Keratinocyte (primary cell): ENCODE results near the gene CELA1. TPM values are rescaled to one million over a fixed set of nuclear protein-coding genes. Genes with fewer than 3 reads are reported as not detected.

Experiments
- DNase-seq: peaks from one replicate; pipeline ENCODE4 v3.0.0-alpha.2; 2011; ENCODE audit warnings: low read depth, missing footprints, low spot score
- FAIRE-seq: peaks from 2 replicates; lab custom pipeline; 2011; peaks lifted over from hg19 to GRCh38; lab: Jason Lieb, UNC
- H2AFZ ChIP-seq: 2 replicates; pipeline ENCODE4 v1.6.0; 2012; ENCODE audit warnings: low read length, control low read depth, inconsistent platforms; ENCODE audit not compliant: control insufficient read depth
- H3K27ac ChIP-seq: 2 replicates; pipeline ENCODE4 v1.5.1; 2011; ENCODE audit warnings: low read length; ENCODE audit not compliant: control insufficient read depth, insufficient read depth
- H3K27me3 ChIP-seq: 3 replicates; pipeline ENCODE4 v1.6.0; 2011; ENCODE audit warnings: low read length; ENCODE audit not compliant: control insufficient read depth, insufficient read depth; ENCODE audit errors: extremely low read depth
- H3K36me3 ChIP-seq, 2 experiments: 2 replicates in 1 of 2; 3 replicates in 1 of 2; pipeline ENCODE4 v1.5.1; 2011; ENCODE audit warnings: low read length in 2 of 2, mild to moderate bottlenecking in 1 of 2; ENCODE audit not compliant: control insufficient read depth in 2 of 2, insufficient read depth in 2 of 2; ENCODE audit errors: extremely low read depth in 1 of 2
- H3K4me1 ChIP-seq: 3 replicates; pipeline ENCODE4 v1.5.1; 2011; ENCODE audit warnings: low read length; ENCODE audit not compliant: control insufficient read depth, insufficient read depth; ENCODE audit errors: extremely low read depth
- H3K4me2 ChIP-seq: 3 replicates; pipeline ENCODE4 v1.6.0; 2011; ENCODE audit warnings: low read depth, low read length; ENCODE audit not compliant: control insufficient read depth, insufficient read depth; ENCODE audit errors: extremely low read depth
- H3K4me3 ChIP-seq, 3 experiments: fragments of 200-600 bp in 1 of 3; sonication (generic) in 1 of 3; 2 replicates in 2 of 3; 3 replicates in 1 of 3; pipeline ENCODE4 v1.5.1; 2011 to 2016; ENCODE audit warnings: low read length in 3 of 3, mild to moderate bottlenecking in 3 of 3, control low read depth in 2 of 3, inconsistent platforms in 1 of 3, low read depth in 1 of 3, mixed read lengths in 1 of 3, mixed run types in 1 of 3, moderate library complexity in 1 of 3; ENCODE audit not compliant: control insufficient read depth in 2 of 3, insufficient read depth in 2 of 3; ENCODE audit errors: extremely low read depth in 1 of 3
- H3K79me2 ChIP-seq: 2 replicates; pipeline ENCODE4 v1.6.0; 2012; ENCODE audit warnings: low read length; ENCODE audit not compliant: control insufficient read depth, insufficient read depth
- H3K9ac ChIP-seq: 3 replicates; pipeline ENCODE4 v1.6.0; 2011; ENCODE audit warnings: low read length; ENCODE audit not compliant: control insufficient read depth, insufficient read depth; ENCODE audit errors: extremely low read depth
- H3K9me1 ChIP-seq: 3 replicates; pipeline ENCODE4 v1.6.0; 2011; ENCODE audit warnings: low read length; ENCODE audit not compliant: control insufficient read depth, insufficient read depth; ENCODE audit errors: extremely low read depth
- H3K9me3 ChIP-seq: 2 replicates; pipeline ENCODE4 v1.5.1; 2012; ENCODE audit warnings: low read depth, low read length; ENCODE audit not compliant: control insufficient read depth
- H4K20me1 ChIP-seq: 3 replicates; pipeline ENCODE4 v1.6.0; 2011; ENCODE audit warnings: low read length; ENCODE audit not compliant: control insufficient read depth, insufficient read depth; ENCODE audit errors: extremely low read depth
- CTCF ChIP-seq, 3 experiments: IDR thresholded peaks in 1 of 3; conservative IDR thresholded peaks in 1 of 3; optimal IDR thresholded peaks in 1 of 3; 2 replicates in 2 of 3; 3 replicates in 1 of 3; pipeline versions ENCODE3 to v1.5.1; 2011; ENCODE audit warnings: low read length in 3 of 3, mild to moderate bottlenecking in 3 of 3, moderate library complexity in 2 of 3, control low read depth in 1 of 3, inconsistent platforms in 1 of 3; ENCODE audit not compliant: insufficient read depth in 2 of 3; ENCODE audit errors: extremely low read depth in 1 of 3
- EZH2 ChIP-seq: IDR thresholded peaks from one replicate; pipeline ENCODE4 v1.6.1; 2012; ENCODE audit warnings: inconsistent platforms, mild to moderate bottlenecking, low read length, moderate library complexity
- dilution Hi-C: fragments of 300-500 bp; cut with MboI; formaldehyde crosslinking; loops from one replicate; pipeline ENCODE4 v1.7.0; 2020; ENCODE audit warnings: low sequenced_read_pairs; ENCODE audit not compliant: extremely low pct_ligation_motif_present
- polyA plus RNA-seq, 5 experiments: library from polyadenylated mRNA; depleted of rRNA in 3 of 5; stranded (reverse) in 3 of 5; stranded (forward) in 1 of 5; unstranded in 1 of 5; fragments of >200 nt; gene quantifications; 1 replicate in 1 of 5; 2 replicates in 3 of 5; 3 replicates in 1 of 5; pipeline versions ENCODE4 v1.2.1 to v1.2.3, GENCODE V29; 2011 to 2012; ENCODE audit warnings: missing spikeins in 2 of 5, low read depth in 1 of 5, low replicate concordance in 1 of 5

The CELA1 gene
- polyA plus RNA-seq, 1 donor (not counting 4 experiments of a cell fraction or from before 2014, with no cell fraction given), result not detected

- Histone ChIP-seq H3K79me2 (no peaks in the 10 kb centered on the region), H3K4me3 (no peak overlapping the region), H3K9me3 (no peaks in the 10 kb centered on the region), H3K36me3 (no peaks in the 10 kb centered on the region), H4K20me1 (no peaks in the 10 kb centered on the region), H3K27me3 (no peaks in the 10 kb centered on the region), H3K9ac (no peak overlapping the region), H2AFZ (no peak overlapping the region), H3K27ac (no peak overlapping the region), H3K9me1 (no peaks in the 10 kb centered on the region), H3K4me2 (no peak overlapping the region), H3K4me1 (peaks cover 16% of the 10 kb centered on the region)
- dilution Hi-C loops, result no loop called here
- DNase-seq, result no peak
- TF ChIP-seq CTCF (optimal IDR thresholded peaks at IDR 0.05 in 1 of 3, IDR thresholded peaks at IDR 0.05 in 1 of 3, conservative IDR thresholded peaks at IDR 0.05 in 1 of 3; ENCODE audit: extremely low read depth in 1 of 3, insufficient read depth in 2 of 3, low read length in 3 of 3), result no peak
- no peak for TF ChIP-seq EZH2
- FAIRE-seq, result no peak
Measured at GRCh38 chr12:51285843-51286242, 60.6 kb downstream of the CELA1 start.

- no peaks in the 10 kb centered on the region for H4K20me1 ChIP-seq
- no peaks in the 10 kb centered on the region for H3K36me3 ChIP-seq
- peak; percentile 85 for FAIRE-seq
- dilution Hi-C loops, result no loop called here
- no peaks in the 10 kb centered on the region for H3K27me3 ChIP-seq
- no peak for DNase-seq
- peak overlapping the region; percentile 46 for H3K9ac ChIP-seq
- H3K9me3 ChIP-seq, result no peaks in the 10 kb centered on the region
- H2AFZ ChIP-seq, result peak overlapping the region; percentile 76
- TF ChIP-seq EZH2, result no peak
- no peak for TF ChIP-seq CTCF (optimal IDR thresholded peaks at IDR 0.05 in 1 of 3, IDR thresholded peaks at IDR 0.05 in 1 of 3, conservative IDR thresholded peaks at IDR 0.05 in 1 of 3; ENCODE audit: extremely low read depth in 1 of 3, insufficient read depth in 2 of 3, low read length in 3 of 3)
- peaks cover 20% of the 10 kb centered on the region for H3K4me1 ChIP-seq
- H3K9me1 ChIP-seq, result no peaks in the 10 kb centered on the region
- peak overlapping the region in 2 of 3 experiments; percentile 16 to 30 for H3K4me3 ChIP-seq
- peak overlapping the region; percentile 78 for H3K27ac ChIP-seq
- no peaks in the 10 kb centered on the region for H3K79me2 ChIP-seq
- peak overlapping the region; percentile 83 for H3K4me2 ChIP-seq
Measured at GRCh38 chr12:51281202-51281924, 65.1 kb downstream of the CELA1 start.

Other genes with a start within 250 kb of the CELA1 start
- gene TFCP2, start 173.5 kb downstream of the CELA1 start, polyA plus RNA-seq, result 17.0 to 28.7 TPM (median 27.2 TPM) in 3 replicates
- gene POU6F1, start 128.6 kb downstream of the CELA1 start, polyA plus RNA-seq, result 0.29 to 0.45 TPM (median 0.42 TPM) in 3 replicates
- 199 to 239 TPM (median 232 TPM) in 3 replicates for gene DAZAP2, start 107.9 kb downstream of the CELA1 start, polyA plus RNA-seq
- gene SMAGP, start 76.3 kb downstream of the CELA1 start, polyA plus RNA-seq, result 42.9 to 63.3 TPM (median 52.1 TPM) in 3 replicates
- gene BIN2, start 22.5 kb downstream of the CELA1 start, polyA plus RNA-seq, result 0.04 TPM in 1 of 3 replicates, not detected in the others
- gene GALNT6, start 44.7 kb upstream of the CELA1 start, polyA plus RNA-seq, result 42.7 to 78.1 TPM (median 57.5 TPM) in 3 replicates
- 1.1 to 2.3 TPM (median 2.0 TPM) in 3 replicates for gene SLC4A8, start 78.2 kb upstream of the CELA1 start, polyA plus RNA-seq
- gene SCN8A, start 244.6 kb upstream of the CELA1 start, polyA plus RNA-seq, result 0.58 to 1.2 TPM (median 1.1 TPM) in 3 replicates